HFFc6 (cell line): ENCODE measurements around the gene RNASE8. TPM values are rescaled to one million over a fixed set of nuclear protein-coding genes. Genes with fewer than 3 reads are reported as not detected.

ENCODE experiments used
- DNase-seq: peaks from one replicate; pipeline ENCODE4 v3.0.0-alpha.2; 2018
- H3K27ac Mint-ChIP-seq: 2 replicates; pipeline ENCODE4 v1.8.0; 2020; ENCODE audit warnings: mild to moderate bottlenecking, mixed read lengths
- H3K27me3 Mint-ChIP-seq: 2 replicates; pipeline ENCODE4 v1.8.0; 2021; ENCODE audit warnings: mild to moderate bottlenecking, moderate library complexity, mixed read lengths; ENCODE audit not compliant: insufficient read depth
- H3K36me3 Mint-ChIP-seq: 2 replicates; pipeline ENCODE4 v1.8.0; 2021; ENCODE audit warnings: low read depth, mixed read lengths
- H3K4me1 Mint-ChIP-seq: 2 replicates; pipeline ENCODE4 v1.8.0; 2020; ENCODE audit warnings: low read depth, mixed read lengths
- H3K4me3 Mint-ChIP-seq: 2 replicates; pipeline ENCODE4 v1.8.0; 2020; ENCODE audit warnings: mild to moderate bottlenecking, moderate library complexity, mixed read lengths
- H3K9me3 Mint-ChIP-seq: 2 replicates; pipeline ENCODE4 v1.8.0; 2020; ENCODE audit warnings: mild to moderate bottlenecking, mixed read lengths
- CTCF ChIP-seq: fragments of 200-600 bp; sonication (generic); IDR thresholded peaks from 2 replicates; pipeline ENCODE4 v1.5.0; 2021; ENCODE audit warnings: antibody characterized with exemption, mild to moderate bottlenecking
- total RNA-seq, 6 experiments: library from RNA; stranded (reverse); fragmentation: NEBNext Ultra II Directional; extraction: Animal tissue kit (Norgen Biotek cat#: 25700); gene quantifications; 2 replicates in 1 of 6; 3 replicates in 5 of 6; pipeline ENCODE4 v1.2.3, GENCODE V29; 2021

The RNASE8 gene
- total RNA-seq, 6 experiments from 2014 or later = not detected

- Mint-ChIP-seq H3K4me1 (peaks cover 6% of the 10 kb centered on the region), H3K9me3 (no peaks in the 10 kb centered on the region), H3K4me3 (no peak overlapping the region), H3K36me3 (no peaks in the 10 kb centered on the region), H3K27ac (no peak overlapping the region), H3K27me3 (peaks cover 46% of the 10 kb centered on the region)
- no peak for TF ChIP-seq CTCF
- no peak for DNase-seq
Measured at GRCh38 chr14:21020977-21021545, 36.6 kb upstream of the RNASE8 start.

GRCh38 chr14:21022686-21023085, 34.9 kb upstream of the RNASE8 start:
- no peak for DNase-seq
- Mint-ChIP-seq H3K9me3 (no peaks in the 10 kb centered on the region), H3K36me3 (no peaks in the 10 kb centered on the region), H3K4me1 (peaks cover 6% of the 10 kb centered on the region), H3K4me3 (no peak overlapping the region), H3K27ac (no peak overlapping the region), H3K27me3 (peaks cover 48% of the 10 kb centered on the region)
- TF ChIP-seq CTCF = no peak

- no peak for DNase-seq
- Mint-ChIP-seq H3K4me1 (peaks cover 6% of the 10 kb centered on the region), H3K27me3 (peaks cover 51% of the 10 kb centered on the region), H3K36me3 (no peaks in the 10 kb centered on the region), H3K27ac (no peak overlapping the region), H3K4me3 (no peak overlapping the region), H3K9me3 (no peaks in the 10 kb centered on the region)
- TF ChIP-seq CTCF = no peak
Measured at GRCh38 chr14:21023174-21023573, 34.4 kb upstream of the RNASE8 start.

GRCh38 chr14:21023817-21024584, 33.6 kb upstream of the RNASE8 start:
- Mint-ChIP-seq H3K27ac (no peak overlapping the region), H3K9me3 (no peaks in the 10 kb centered on the region), H3K27me3 (peaks cover 51% of the 10 kb centered on the region), H3K4me3 (no peak overlapping the region), H3K36me3 (no peaks in the 10 kb centered on the region), H3K4me1 (peaks cover 6% of the 10 kb centered on the region)
- no peak for DNase-seq
- TF ChIP-seq CTCF = no peak

- no peak within 1 kb of the TSS for H3K27ac Mint-ChIP-seq
- H3K36me3 Mint-ChIP-seq = no peaks in the 10 kb centered on the region
- DNase-seq = no peak
- no peaks in the 10 kb centered on the region for H3K4me1 Mint-ChIP-seq
- H3K4me3 Mint-ChIP-seq = peak within 1 kb of the TSS; percentile 44; the same call in 1 of the 2 replicates
- TF ChIP-seq CTCF = no peak
- H3K9me3 Mint-ChIP-seq = no peaks in the 10 kb centered on the region
- peaks cover 51% of the 10 kb centered on the region for H3K27me3 Mint-ChIP-seq
Measured at GRCh38 chr14:21024585-21025370, 32.8 kb upstream of the RNASE8 start, which contains the start of gene NDRG2. Gene NDRG2 (minus strand): TSS chr14:21025061. CDS start chr14:21023315, 1,746 bp downstream.
